Fibroblast of lung (primary cell): ENCODE data around the gene SCAF4.

Source experiments
- CTCF ChIP-seq, 2 donors: IDR thresholded peaks in 1 of 2; conservative IDR thresholded peaks in 1 of 2; 1 replicate in 1 of 2; 2 replicates in 1 of 2; pipeline ENCODE4 v1.5.1; 2011 to 2012; ENCODE audit warnings: low read length in 2 of 2, control low read depth in 1 of 2, inconsistent platforms in 1 of 2, low read depth in 1 of 2, mild to moderate bottlenecking in 1 of 2
- EZH2 ChIP-seq: IDR thresholded peaks from 2 replicates; pipeline ENCODE4 v1.5.1; 2012; ENCODE audit warnings: low read length, control low read depth, mild to moderate bottlenecking; ENCODE audit errors: missing control alignments

- TF ChIP-seq EZH2 (no peak), CTCF (conservative IDR thresholded peaks at IDR 0.05 in 1 of 2, IDR thresholded peaks at IDR 0.05 in 1 of 2; ENCODE audit: low read depth in 1 of 2, low read length in 2 of 2) (no peak)
Observed at GRCh38 chr21:31741116-31741515, 9.2 kb upstream of the SCAF4 start.
